Activated T-helper 17 cell treated with anti-CD3 and anti-CD28 coated beads, Interleukin-2, amount 50 U/mL, for 72 hours (primary cell): ENCODE data around the gene NCAM2. TPM values are rescaled to one million over a fixed set of nuclear protein-coding genes. Genes with fewer than 3 reads are reported as not detected.

ENCODE experiments used
- ATAC-seq: fragments of 150-1000 bp; cut with Tn5 transposase; replicated peaks from 2 replicates; pipeline ENCODE4 v1.10.0; 2021; ENCODE audit warnings: mild to moderate bottlenecking, moderate library complexity
- H3K27ac Mint-ChIP-seq: one replicate; pipeline ENCODE4 v1.8.0; 2022; ENCODE audit warnings: mixed read lengths
- H3K27me3 Mint-ChIP-seq: one replicate; pipeline ENCODE4 v1.8.0; 2022; ENCODE audit warnings: mixed read lengths
- H3K36me3 Mint-ChIP-seq: one replicate; pipeline ENCODE4 v1.8.0; 2022; ENCODE audit warnings: low read depth, mild to moderate bottlenecking, mixed read lengths
- H3K4me1 Mint-ChIP-seq: one replicate; pipeline ENCODE4 v1.8.0; 2022; ENCODE audit warnings: mixed read lengths
- H3K4me3 Mint-ChIP-seq: one replicate; pipeline ENCODE4 v1.8.0; 2022; ENCODE audit warnings: mild to moderate bottlenecking, mixed read lengths
- H3K9me3 Mint-ChIP-seq: one replicate; pipeline ENCODE4 v1.8.0; 2022; ENCODE audit warnings: mixed read lengths
- total RNA-seq, 2 donors: library from RNA; stranded (reverse); gene quantifications; one replicate each; pipeline ENCODE4 v1.2.3, GENCODE V29; 2022

The NCAM2 gene
- total RNA-seq, 2 donors from 2014 or later: not detected

DNA sequence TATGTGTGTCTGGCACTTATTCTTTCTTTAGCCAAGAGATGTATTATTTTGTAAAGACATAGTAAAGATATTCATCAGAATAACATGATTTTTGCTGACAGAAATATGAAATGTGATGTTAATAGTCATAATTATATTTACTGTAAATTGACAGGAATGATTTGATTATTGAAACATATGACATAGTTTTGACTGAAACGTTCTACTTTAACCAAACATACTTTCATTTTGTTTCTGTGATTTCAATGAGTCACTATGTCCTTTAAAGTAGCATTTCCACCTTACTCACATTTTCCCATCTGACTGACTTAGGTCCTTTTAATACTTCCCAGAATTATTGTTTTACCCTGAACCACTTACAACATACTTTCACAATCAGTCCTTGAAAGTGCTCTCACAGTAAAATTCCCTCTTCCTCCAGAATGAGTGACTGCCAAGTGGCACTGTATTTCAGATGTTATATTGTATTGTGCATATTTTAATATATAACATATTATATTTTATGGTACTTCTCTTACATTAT, 437.9 kb downstream of the NCAM2 start:
- H3K36me3 Mint-ChIP-seq: no peaks in the 10 kb centered on the region
- H3K27ac Mint-ChIP-seq: no peak overlapping the region
- no peaks in the 10 kb centered on the region for H3K27me3 Mint-ChIP-seq
- no peak overlapping the region for H3K4me3 Mint-ChIP-seq
- no peaks in the 10 kb centered on the region for H3K4me1 Mint-ChIP-seq
- peaks cover 5% of the 10 kb centered on the region for H3K9me3 Mint-ChIP-seq
- peak; percentile 19 for ATAC-seq

DNA sequence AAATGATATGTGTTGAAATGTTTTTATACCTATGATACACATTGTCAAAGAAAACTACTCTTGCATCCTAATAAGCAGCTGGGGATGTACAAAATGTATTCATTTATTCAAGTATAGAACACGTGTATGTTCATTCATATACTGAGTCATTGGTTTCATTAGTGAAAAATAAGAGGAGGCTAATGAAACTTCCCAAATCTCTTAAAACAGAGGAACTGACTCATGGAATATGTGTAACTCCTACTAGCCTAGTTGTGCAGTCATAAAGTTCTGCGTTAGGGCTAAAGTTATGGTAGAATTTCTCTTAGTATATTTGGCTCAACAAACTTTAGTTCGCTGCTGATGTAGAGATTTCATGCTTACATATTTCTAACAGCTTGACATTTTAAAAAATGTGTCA, 441.6 kb downstream of the NCAM2 start:
- no peaks in the 10 kb centered on the region for H3K9me3 Mint-ChIP-seq
- H3K27ac Mint-ChIP-seq: no peak overlapping the region
- ATAC-seq: no peak
- no peaks in the 10 kb centered on the region for H3K4me1 Mint-ChIP-seq
- no peaks in the 10 kb centered on the region for H3K36me3 Mint-ChIP-seq
- H3K4me3 Mint-ChIP-seq: no peak overlapping the region
- no peaks in the 10 kb centered on the region for H3K27me3 Mint-ChIP-seq

DNA sequence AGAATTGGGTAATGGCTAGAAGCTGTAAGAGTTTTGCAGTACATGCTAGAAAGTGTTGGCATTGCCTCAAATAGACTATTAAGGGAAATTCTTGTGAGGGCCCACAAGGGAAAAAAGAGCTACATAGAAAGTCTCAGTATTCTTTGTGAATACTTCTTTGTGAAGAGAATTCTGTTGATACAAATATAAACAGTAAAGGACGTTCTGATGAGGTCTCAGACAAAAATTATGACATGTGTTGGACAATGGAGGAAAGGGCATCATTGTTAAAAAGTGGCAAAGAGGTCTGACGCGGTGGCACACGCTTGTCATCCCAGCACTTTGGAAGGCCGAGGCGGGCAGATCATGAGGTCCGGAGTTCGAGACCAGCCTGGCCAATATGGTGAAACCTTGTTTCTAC, 458.9 kb downstream of the NCAM2 start:
- no peak overlapping the region for H3K27ac Mint-ChIP-seq
- no peak overlapping the region for H3K4me3 Mint-ChIP-seq
- ATAC-seq: no peak
- H3K27me3 Mint-ChIP-seq: no peaks in the 10 kb centered on the region
- H3K4me1 Mint-ChIP-seq: no peaks in the 10 kb centered on the region
- H3K9me3 Mint-ChIP-seq: peaks cover 4% of the 10 kb centered on the region
- no peaks in the 10 kb centered on the region for H3K36me3 Mint-ChIP-seq

DNA sequence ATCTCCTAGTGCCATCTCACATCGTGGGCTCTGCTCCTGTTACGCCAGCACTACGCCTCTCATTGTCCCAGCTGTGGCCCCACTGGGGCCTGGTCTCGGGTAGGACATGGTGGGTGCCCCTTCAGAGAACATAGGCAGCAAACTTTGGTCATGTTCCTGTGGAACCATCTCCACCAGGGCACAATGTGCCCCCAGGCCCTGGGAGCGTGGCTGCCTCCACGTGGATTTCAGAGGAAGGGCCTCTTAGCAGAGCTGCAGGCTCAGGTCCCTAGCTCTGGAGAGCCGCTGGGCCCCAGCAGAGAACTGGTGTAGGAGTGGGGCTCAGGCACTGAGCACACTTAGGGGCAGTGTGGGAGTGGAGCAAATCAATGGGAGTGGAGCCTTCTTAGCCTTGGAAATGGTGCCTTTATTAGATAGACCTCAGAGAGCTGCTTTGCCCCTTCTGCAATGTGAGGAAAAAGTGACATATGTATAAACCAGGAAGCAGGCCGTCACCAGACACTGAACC, 460.0 kb downstream of the NCAM2 start:
- Mint-ChIP-seq H3K27ac (no peak overlapping the region), H3K27me3 (no peaks in the 10 kb centered on the region), H3K36me3 (no peaks in the 10 kb centered on the region), H3K4me1 (no peaks in the 10 kb centered on the region), H3K4me3 (no peak overlapping the region), H3K9me3 (peaks cover 4% of the 10 kb centered on the region)
- no peak for ATAC-seq

DNA sequence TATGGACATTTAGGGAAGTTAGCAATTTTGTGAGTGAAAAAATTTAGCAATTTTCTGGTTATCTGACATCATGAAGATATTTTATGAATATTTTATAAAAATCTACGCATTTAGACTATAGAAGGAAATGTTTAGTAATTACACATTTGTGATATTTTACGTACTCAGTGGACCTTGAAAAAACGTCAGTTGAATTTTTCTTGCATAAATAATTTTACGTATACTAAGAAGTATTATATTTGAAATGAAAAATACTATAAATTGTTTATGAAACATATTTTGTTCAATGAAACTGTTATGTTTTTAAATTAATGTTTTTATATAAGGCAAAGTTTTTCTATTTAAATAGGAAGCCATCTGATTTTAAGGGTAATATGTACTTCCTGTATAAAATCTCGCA, 462.8 kb downstream of the NCAM2 start:
- H3K27ac Mint-ChIP-seq: no peak overlapping the region
- H3K4me3 Mint-ChIP-seq: no peak overlapping the region
- ATAC-seq: no peak
- peaks cover 4% of the 10 kb centered on the region for H3K9me3 Mint-ChIP-seq
- H3K27me3 Mint-ChIP-seq: no peaks in the 10 kb centered on the region
- H3K36me3 Mint-ChIP-seq: no peaks in the 10 kb centered on the region
- no peaks in the 10 kb centered on the region for H3K4me1 Mint-ChIP-seq

DNA sequence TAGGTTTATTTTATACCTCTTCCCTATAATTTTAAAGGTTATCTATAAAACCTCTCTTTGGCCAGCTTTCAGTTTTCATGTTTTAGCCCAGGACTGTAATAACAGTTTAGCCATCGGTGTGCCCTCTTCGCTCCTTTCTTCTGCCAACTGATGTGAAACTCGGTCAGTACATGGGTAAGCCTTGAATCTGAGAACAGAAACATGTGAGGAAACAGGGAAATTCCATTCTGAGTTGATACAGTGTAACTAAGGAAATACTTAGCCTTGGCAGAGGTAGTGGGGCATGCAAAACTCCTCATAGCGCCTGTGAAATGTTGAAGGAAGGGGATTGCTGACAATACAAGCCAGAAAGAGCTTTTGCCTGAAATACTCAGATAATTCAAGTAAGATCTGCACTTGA, 465.2 kb downstream of the NCAM2 start:
- Mint-ChIP-seq H3K27me3 (no peaks in the 10 kb centered on the region), H3K27ac (no peak overlapping the region), H3K9me3 (peaks cover 4% of the 10 kb centered on the region), H3K36me3 (no peaks in the 10 kb centered on the region), H3K4me1 (no peaks in the 10 kb centered on the region), H3K4me3 (no peak overlapping the region)
- no peak for ATAC-seq

DNA sequence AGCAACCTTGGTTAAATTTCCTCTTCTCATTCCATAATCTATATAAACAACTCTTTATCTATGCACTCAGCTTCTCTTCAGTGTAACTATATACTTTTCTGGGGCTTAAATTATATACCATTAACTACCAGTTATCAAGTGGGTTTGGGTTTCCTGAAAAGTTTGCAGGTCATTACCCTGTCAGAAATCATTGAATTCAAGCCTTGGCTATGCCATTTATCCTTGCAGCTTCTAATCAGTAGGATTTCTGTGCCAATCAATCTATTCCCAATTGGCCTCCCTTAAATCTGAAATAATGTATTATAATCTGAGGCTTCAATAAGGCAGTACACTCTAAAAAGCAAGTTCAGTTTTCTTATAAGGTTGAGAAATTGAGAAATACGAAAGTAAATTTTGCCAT, 466.5 kb downstream of the NCAM2 start:
- H3K27ac Mint-ChIP-seq: no peak overlapping the region
- no peaks in the 10 kb centered on the region for H3K4me1 Mint-ChIP-seq
- H3K4me3 Mint-ChIP-seq: no peak overlapping the region
- H3K27me3 Mint-ChIP-seq: no peaks in the 10 kb centered on the region
- no peak for ATAC-seq
- H3K36me3 Mint-ChIP-seq: no peaks in the 10 kb centered on the region
- H3K9me3 Mint-ChIP-seq: peaks cover 4% of the 10 kb centered on the region

DNA sequence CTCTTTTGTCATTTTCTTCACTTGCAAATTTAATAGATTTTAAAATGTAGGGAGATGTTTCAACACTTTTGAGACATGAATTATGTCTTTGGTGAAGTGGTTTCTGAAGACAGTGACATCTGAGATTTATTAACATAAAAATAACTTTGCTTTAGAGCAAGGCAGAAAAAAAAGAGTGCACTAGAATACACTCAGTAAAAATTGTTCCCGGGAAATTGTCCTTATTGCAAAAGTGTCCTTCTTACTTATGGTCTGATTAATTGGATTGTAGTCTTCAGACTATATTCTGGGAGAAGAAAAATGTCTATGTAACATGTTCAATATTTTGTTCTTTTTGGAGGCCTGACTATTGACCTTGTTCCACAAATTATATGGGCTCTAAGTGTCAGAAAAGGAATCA, 468.5 kb downstream of the NCAM2 start:
- ATAC-seq: no peak
- H3K36me3 Mint-ChIP-seq: no peaks in the 10 kb centered on the region
- no peaks in the 10 kb centered on the region for H3K4me1 Mint-ChIP-seq
- peaks cover 4% of the 10 kb centered on the region for H3K9me3 Mint-ChIP-seq
- no peak overlapping the region for H3K4me3 Mint-ChIP-seq
- no peak overlapping the region for H3K27ac Mint-ChIP-seq
- no peaks in the 10 kb centered on the region for H3K27me3 Mint-ChIP-seq

DNA sequence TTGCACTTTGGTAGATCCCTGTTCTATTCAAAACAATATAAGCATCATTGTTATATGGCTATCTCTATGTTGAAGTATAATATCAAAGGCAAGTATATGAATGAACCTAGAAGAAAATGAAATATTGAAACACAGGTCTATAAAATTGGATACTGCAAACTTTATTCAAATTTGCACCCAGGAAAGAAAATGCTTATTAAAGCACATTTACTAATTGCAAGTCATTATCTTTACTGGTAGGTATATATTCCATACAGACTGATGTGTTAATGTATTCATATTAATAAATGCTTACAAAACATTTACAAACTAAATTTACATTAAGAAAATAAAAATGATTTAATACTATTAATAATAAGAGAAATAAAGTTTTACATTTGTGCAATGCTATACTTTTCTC, 469.8 kb downstream of the NCAM2 start:
- Mint-ChIP-seq H3K36me3 (no peaks in the 10 kb centered on the region), H3K4me3 (no peak overlapping the region), H3K27me3 (no peaks in the 10 kb centered on the region), H3K27ac (no peak overlapping the region), H3K4me1 (no peaks in the 10 kb centered on the region), H3K9me3 (peaks cover 4% of the 10 kb centered on the region)
- no peak for ATAC-seq

DNA sequence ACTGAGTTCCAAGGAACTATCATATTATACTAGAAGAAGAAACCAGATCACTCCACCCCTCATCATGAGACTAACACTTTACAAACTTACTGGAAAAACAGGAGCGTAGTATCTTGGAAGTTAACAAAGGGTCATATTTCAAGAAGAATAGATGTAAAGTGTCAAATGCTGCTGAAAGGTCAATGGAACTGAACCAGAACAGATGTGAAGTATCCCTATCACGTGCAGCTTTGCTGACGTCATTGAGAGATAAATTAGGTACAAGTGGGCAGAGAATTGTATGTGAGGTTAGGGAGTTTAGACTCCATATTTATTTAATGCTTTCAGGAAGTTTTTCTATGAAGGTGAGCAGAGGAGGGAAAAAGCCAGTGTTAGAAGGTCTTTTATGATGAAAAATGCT, 483.0 kb downstream of the NCAM2 start:
- Mint-ChIP-seq H3K9me3 (no peaks in the 10 kb centered on the region), H3K4me1 (no peaks in the 10 kb centered on the region), H3K27me3 (no peaks in the 10 kb centered on the region), H3K27ac (no peak overlapping the region), H3K4me3 (no peak overlapping the region), H3K36me3 (no peaks in the 10 kb centered on the region)
- ATAC-seq: no peak

DNA sequence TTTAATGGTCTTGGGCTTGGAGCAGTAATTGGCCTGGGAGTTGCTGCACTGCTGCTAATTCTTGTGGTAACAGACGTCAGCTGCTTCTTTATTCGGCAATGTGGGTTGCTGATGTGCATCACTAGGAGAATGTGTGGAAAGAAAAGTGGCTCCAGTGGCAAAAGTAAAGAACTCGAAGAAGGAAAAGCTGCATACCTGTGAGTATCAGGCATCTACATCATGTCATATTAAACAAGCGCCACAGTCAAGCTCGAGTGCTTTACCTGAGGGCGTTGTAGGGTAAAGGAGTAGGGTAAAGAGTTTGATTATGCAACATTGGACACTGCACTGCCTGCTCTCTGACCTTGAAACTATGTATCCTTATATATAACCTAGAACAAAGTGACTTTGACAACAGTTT, 510.6 kb downstream of the NCAM2 start:
- no peak for ATAC-seq
- H3K27me3 Mint-ChIP-seq: no peaks in the 10 kb centered on the region
- no peaks in the 10 kb centered on the region for H3K36me3 Mint-ChIP-seq
- H3K27ac Mint-ChIP-seq: no peak overlapping the region
- no peak overlapping the region for H3K4me3 Mint-ChIP-seq
- H3K9me3 Mint-ChIP-seq: no peaks in the 10 kb centered on the region
- no peaks in the 10 kb centered on the region for H3K4me1 Mint-ChIP-seq

DNA sequence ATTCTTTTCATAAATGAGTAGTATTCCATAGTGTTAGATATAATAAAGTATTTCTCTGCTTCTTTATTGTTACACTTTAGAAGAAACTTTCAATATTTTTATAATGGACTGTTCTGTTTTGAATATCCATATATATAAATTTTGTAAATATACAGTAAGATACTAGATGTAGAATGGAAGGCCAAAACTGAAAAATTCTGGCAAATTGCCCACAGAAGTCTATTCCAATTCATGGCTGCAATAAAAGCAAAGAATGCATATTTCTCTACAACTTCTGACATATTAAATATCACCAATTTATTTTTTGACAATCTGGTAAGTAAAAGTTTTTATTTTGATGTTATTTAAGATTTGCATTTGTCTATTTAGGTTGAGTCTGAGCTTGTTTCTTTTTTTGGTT, 532.5 kb downstream of the NCAM2 start:
- no peak for ATAC-seq
- no peaks in the 10 kb centered on the region for H3K4me1 Mint-ChIP-seq
- H3K4me3 Mint-ChIP-seq: no peak overlapping the region

DNA sequence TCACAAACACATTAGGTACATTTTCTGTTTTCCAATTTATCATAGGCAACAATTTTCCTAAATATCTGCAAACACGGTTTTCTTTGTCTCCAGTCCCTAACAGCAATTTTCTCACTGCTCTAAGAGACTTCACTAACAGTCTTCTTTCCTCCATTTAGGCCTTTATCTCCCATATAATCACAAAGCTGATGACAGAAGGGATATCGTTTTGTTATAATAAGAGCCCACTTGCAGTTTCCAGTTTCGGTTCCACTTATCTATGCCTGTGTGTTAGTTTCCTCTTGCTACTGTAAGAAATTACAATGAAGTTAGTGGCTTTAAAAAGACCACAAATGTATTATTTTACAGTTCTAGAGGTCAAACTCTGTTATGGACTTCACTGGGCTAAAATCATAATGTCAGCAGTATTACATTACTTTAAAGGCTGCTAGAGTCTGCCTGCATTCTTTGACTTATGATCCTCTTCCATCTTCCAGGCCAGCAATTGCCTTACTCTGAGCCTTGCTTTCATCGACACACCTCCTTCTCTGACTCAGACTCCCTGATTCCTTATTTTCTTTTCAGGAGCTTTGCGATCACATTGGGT, 549.3 kb downstream of the NCAM2 start:
- H3K27me3 Mint-ChIP-seq: no peaks in the 10 kb centered on the region
- H3K9me3 Mint-ChIP-seq: peaks cover 5% of the 10 kb centered on the region
- no peaks in the 10 kb centered on the region for H3K4me1 Mint-ChIP-seq
- no peak overlapping the region for H3K27ac Mint-ChIP-seq
- H3K36me3 Mint-ChIP-seq: no peaks in the 10 kb centered on the region
- ATAC-seq: no peak
- H3K4me3 Mint-ChIP-seq: no peak overlapping the region

More for the DNA sequence above, 532.5 kb downstream of the NCAM2 start:
- H3K27ac Mint-ChIP-seq: no peak overlapping the region
- no peaks in the 10 kb centered on the region for H3K9me3 Mint-ChIP-seq
- no peaks in the 10 kb centered on the region for H3K36me3 Mint-ChIP-seq
- H3K27me3 Mint-ChIP-seq: no peaks in the 10 kb centered on the region

DNA sequence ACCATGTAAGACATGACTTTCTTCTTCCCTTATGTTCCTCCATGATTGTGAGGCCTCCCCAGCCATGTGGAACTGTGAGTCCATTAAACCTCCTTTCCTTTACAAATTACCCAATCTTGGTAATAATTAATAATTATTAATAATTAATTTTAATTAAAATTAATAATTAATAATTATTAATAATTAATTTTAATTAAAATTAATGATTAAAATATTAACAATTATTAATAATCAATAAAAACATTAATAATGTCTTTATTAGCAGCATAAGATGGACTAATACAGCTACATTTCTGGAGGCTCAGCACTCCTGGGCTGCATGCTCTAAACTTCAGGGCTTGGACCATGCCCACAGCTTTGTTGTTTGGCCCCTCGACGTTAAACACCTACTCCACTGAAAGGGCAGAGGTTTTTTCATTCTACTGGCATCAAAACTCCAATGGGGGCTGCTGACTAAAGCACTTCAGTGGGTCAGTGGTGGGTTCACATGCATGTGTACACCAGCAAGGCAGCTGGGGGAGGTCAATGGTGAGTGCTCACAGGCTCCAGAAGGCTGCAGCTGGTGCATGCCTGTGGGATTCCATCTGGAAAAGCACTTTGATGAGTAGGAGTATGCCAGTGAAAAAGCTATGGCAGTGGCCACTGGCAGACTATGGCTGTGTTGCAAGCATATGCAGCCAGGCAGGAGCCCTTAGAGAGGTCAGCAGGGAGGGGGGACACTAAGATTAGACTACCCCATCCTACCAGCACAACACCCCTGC, 561.3 kb downstream of the NCAM2 start:
- Mint-ChIP-seq H3K4me3 (no peak overlapping the region), H3K9me3 (peaks cover 15% of the 10 kb centered on the region), H3K4me1 (no peaks in the 10 kb centered on the region), H3K36me3 (no peaks in the 10 kb centered on the region), H3K27ac (no peak overlapping the region), H3K27me3 (no peaks in the 10 kb centered on the region)
- ATAC-seq: no peak
